ENCODE results near the gene MRPL53. TPM values are rescaled to one million over a fixed set of nuclear protein-coding genes. Genes with fewer than 3 reads are reported as not detected.

The MRPL53 gene
- total RNA-seq, 1 experiment from 2014 or later, result 102 TPM

DNA sequence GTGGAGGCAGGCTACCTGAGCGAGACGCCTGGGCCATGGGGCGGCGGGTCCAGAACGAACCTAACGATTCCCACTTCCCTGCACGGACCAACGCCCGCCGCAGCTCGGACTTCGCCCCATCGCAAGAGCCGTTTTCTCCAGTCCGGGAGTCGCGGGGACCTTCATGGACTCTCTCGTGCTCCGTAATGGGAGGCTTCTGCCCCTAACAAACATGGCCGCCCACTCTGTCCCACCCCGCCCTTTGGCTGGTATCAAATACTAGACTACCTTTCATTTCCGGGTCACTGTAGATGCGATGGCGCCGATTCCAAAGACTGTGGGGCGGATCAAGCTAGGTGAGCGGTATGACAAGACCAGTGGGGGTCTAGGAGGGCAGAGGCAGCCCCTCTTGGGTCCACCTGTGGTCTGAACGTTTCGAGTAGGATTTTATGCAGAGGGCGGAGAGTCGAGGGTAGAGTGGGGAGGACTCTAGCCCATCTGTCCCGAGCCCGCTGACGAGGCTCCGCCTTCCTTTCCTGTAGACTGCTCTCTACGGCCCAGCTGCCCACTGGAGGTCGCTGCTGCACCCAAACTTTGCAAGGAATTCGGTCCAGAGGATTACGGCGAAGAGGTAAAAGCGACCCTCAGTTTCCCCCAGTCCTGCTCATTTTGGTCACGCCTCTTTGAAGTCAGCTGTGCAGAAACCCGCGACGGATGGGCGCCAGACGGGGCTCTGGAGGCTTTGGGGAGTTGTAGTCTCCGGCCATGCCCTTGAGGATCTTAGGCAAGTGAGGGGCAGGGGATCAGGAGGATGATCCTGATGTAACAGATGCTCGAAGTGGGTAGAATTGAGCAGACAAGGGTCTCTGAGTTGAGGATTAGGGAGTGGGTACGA, 10.6 kb upstream of the MRPL53 start, which contains the start of the genes CCDC142 and TTC31:
Gene CCDC142, minus strand, starts transcription at position 198 of the 874 bp plus-strand sequence. Its CDS starts 161 bp downstream, at position 37.
Gene TTC31, plus strand, starts transcription at position 281 of the 874 bp plus-strand sequence. Its CDS starts 15 bp downstream, at position 296.
- H3K27me3 ChIP-seq (replicated peaks; ENCODE audit: control insufficient read depth, insufficient read depth, low read length), result no peaks in the 10 kb centered on the region
- Mint-ChIP-seq H3K27ac (ENCODE audit: unreplicated experiment) (peak within 1 kb of the TSS; percentile 90), H3K9me3 (ENCODE audit: unreplicated experiment) (no peaks in the 10 kb centered on the region), H3K4me1 (ENCODE audit: low read depth, unreplicated experiment) (peaks cover 25% of the 10 kb centered on the region), H3K27me3 (ENCODE audit: insufficient read depth, unreplicated experiment) (no peaks in the 10 kb centered on the region), H3K4me3 (ENCODE audit: unreplicated experiment) (peak within 1 kb of the TSS; percentile 82), H3K36me3 (ENCODE audit: insufficient read depth, unreplicated experiment) (peaks cover 64% of the 10 kb centered on the region)
- H3K36me3 ChIP-seq (ENCODE audit: control insufficient read depth, insufficient read depth, low read length), result peaks cover 3% of the 10 kb centered on the region; the same call in 1 of the 2 replicates
- ChIA-PET CTCF (interaction anchor here (0.6 to 2.0 kb wide), 14 partner anchors 10 to 107 kb away, joined by 3 to 8 read pairs (median 6); partner anchors contain the start of genes MRPL53, PCGF1 and WBP1), POLR2A (interaction anchor here (0.8 to 1.3 kb wide), 3 partner anchors 10 to 47 kb away, joined by 3 to 4 read pairs (median 3); partner anchors contain the start of genes AUP1 and HTRA2)
- intact Hi-C loops (cut with micrococcal nuclease; ENCODE audit: unreplicated experiment), result loop anchor here (1.0 to 2.0 kb wide), 9 partner anchors 11 to 104 kb away; partner anchors contain the start of genes AUP1, HTRA2, LBX2 and MRPL53
- DNase-seq, result peak; percentile 95 to 96
- no peaks in the 10 kb centered on the region for H3K9me3 ChIP-seq
- H3K4me3 ChIP-seq (ENCODE audit: low read depth, low read length), result peak within 1 kb of the TSS; percentile 76
- peaks cover 12% of the 10 kb centered on the region for H3K4me1 ChIP-seq
- TSS peak; percentile 87 for BruUV-seq (replicated peaks)
- TF ChIP-seq, protein P1, sequence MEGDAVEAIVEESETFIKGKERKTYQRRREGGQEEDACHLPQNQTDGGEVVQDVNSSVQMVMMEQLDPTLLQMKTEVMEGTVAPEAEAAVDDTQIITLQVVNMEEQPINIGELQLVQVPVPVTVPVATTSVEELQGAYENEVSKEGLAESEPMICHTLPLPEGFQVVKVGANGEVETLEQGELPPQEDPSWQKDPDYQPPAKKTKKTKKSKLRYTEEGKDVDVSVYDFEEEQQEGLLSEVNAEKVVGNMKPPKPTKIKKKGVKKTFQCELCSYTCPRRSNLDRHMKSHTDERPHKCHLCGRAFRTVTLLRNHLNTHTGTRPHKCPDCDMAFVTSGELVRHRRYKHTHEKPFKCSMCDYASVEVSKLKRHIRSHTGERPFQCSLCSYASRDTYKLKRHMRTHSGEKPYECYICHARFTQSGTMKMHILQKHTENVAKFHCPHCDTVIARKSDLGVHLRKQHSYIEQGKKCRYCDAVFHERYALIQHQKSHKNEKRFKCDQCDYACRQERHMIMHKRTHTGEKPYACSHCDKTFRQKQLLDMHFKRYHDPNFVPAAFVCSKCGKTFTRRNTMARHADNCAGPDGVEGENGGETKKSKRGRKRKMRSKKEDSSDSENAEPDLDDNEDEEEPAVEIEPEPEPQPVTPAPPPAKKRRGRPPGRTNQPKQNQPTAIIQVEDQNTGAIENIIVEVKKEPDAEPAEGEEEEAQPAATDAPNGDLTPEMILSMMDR (IDR thresholded peaks at IDR 0.05; ENCODE audit: insufficient read depth in 1 of 2, low read depth in 1 of 2, low read length in 1 of 2, severe bottlenecking in 1 of 2, unreplicated experiment in 1 of 2), result peak; percentile 89 to 95

DNA sequence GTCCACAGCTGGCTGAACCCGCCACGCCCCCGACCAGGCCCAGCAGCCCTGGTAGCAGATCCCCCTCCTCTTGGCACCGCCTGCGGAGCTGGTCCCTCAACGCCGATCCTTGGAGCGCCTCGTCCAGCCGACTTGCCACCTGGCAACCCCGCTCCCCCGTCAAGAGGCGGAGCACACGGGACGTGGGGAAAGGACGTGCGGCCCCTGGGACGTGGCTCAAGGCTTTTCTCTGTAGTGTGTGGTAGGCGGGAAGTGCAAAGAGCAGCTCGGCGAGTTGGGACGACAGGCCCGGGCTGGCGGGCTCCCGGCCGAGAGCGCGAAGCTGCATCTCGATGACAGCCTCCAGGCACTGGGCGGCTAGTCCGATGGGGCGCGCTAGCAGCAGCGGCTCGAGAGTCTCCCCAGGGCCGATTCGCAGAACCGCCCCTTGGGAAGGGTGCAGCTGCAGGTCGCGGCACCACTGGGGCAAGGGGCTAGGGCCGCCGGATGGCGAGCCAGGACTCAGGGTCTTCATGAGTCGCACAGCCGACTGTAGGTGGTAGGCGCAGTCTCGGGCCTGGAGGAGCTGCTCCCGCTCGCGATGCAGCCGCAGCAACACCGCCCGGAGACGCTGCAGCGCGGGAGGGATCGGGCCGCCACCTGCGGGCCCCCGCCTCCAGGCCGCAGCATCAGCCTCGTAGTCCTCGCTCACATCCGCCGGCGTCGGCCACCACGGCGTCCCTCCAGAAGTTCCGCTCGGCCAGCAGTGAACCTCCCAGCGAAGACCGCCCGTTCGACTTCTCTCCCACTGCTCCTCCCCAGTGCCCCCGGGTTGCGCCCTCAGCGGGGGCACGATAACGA, 9.7 kb upstream of the MRPL53 start:
- peak overlapping the region; percentile 90 for H3K27ac Mint-ChIP-seq (ENCODE audit: unreplicated experiment)
- intact Hi-C loops (cut with micrococcal nuclease; ENCODE audit: unreplicated experiment), result loop anchor here (2.0 kb wide), 1 partner anchor 67 kb away; no protein-coding TSS in a partner anchor

More for the DNA sequence above, 9.7 kb upstream of the MRPL53 start:
- H3K4me1 ChIP-seq, result peaks cover 8% of the 10 kb centered on the region
- Mint-ChIP-seq H3K27me3 (ENCODE audit: insufficient read depth, unreplicated experiment) (no peaks in the 10 kb centered on the region), H3K4me1 (ENCODE audit: low read depth, unreplicated experiment) (peaks cover 25% of the 10 kb centered on the region), H3K36me3 (ENCODE audit: insufficient read depth, unreplicated experiment) (peaks cover 69% of the 10 kb centered on the region), H3K9me3 (ENCODE audit: unreplicated experiment) (no peaks in the 10 kb centered on the region), H3K4me3 (ENCODE audit: unreplicated experiment) (peak overlapping the region; percentile 82)
- POLR2A ChIA-PET, result interaction anchor here (0.8 to 1.8 kb wide), 4 partner anchors 9 to 24 kb away, joined by 3 to 7 read pairs (median 4); partner anchors contain the start of genes LBX2 and WBP1
- CTCF ChIA-PET, result interaction anchor here (0.6 to 2.0 kb wide), 12 partner anchors 9 to 108 kb away, joined by 3 to 8 read pairs (median 6); partner anchors contain the start of genes MRPL53, PCGF1 and WBP1
- no peaks in the 10 kb centered on the region for H3K9me3 ChIP-seq
- DNase-seq, result peak in 1 of 2 experiments; percentile 23
- peak overlapping the region; percentile 76 for H3K4me3 ChIP-seq (ENCODE audit: low read depth, low read length)
- BruUV-seq (replicated peaks), result no TSS peak
- H3K27me3 ChIP-seq (replicated peaks; ENCODE audit: control insufficient read depth, insufficient read depth, low read length), result no peaks in the 10 kb centered on the region
- H3K36me3 ChIP-seq (ENCODE audit: control insufficient read depth, insufficient read depth, low read length), result peaks cover 3% of the 10 kb centered on the region; the same call in 1 of the 2 replicates
- TF ChIP-seq, protein P1 (IDR thresholded peaks at IDR 0.05; ENCODE audit: insufficient read depth in 1 of 2, low read depth in 1 of 2, low read length in 1 of 2, severe bottlenecking in 1 of 2, unreplicated experiment in 1 of 2), result no peak

All from Caco-2 (cell line).